Gastrocnemius medialis (tissue), 4 donors: ENCODE measurements around the gene TCF12.

Source experiments
- CTCF ChIP-seq, 5 experiments: fragments of 450-650 bp in 3 of 5; fragments of 200-600 bp in 2 of 5; sonication (generic) in 2 of 5; IDR thresholded peaks in 4 of 5; conservative IDR thresholded peaks in 1 of 5; 1 replicate in 4 of 5; 2 replicates in 1 of 5; pipeline ENCODE4 v1.5.1; 2016 to 2019; ENCODE audit warnings: antibody characterized with exemption in 5 of 5, mild to moderate bottlenecking in 3 of 5, moderate library complexity in 3 of 5
- POLR2A ChIP-seq, 2 donors: fragments of 450-650 bp; IDR thresholded peaks; one replicate each; pipeline ENCODE4 v1.6.1; 2017; ENCODE audit warnings: antibody characterized with exemption in 2 of 2, mild to moderate bottlenecking in 2 of 2, moderate library complexity in 2 of 2

- no peak for TF ChIP-seq POLR2A (IDR thresholded peaks at IDR 0.05)
- no peak for TF ChIP-seq CTCF (IDR thresholded peaks at IDR 0.05 in 4 of 5, conservative IDR thresholded peaks at IDR 0.05 in 1 of 5)
Observed at GRCh38 chr15:57044072-57044702, 125.7 kb downstream of the TCF12 start.
